Osteocyte (in vitro differentiated cells): ENCODE results near the gene SORBS1. TPM values are rescaled to one million over a fixed set of nuclear protein-coding genes. Genes with fewer than 3 reads are reported as not detected.
"Not testable (repeated sequence)": the region's sequence is repeated elsewhere in the genome, so short reads cannot be mapped to it uniquely, and the experiment has no call there.

Source experiments
- DNase-seq: peaks from one replicate; pipeline ENCODE4 v3.0.0; 2021; ENCODE audit warnings: mixed read lengths; ENCODE audit not compliant: unreplicated experiment; ENCODE audit errors: extremely low spot score
- H3K27ac Mint-ChIP-seq: one replicate; pipeline ENCODE4 v1.8.0; 2021; ENCODE audit warnings: mild to moderate bottlenecking, mixed read lengths; ENCODE audit not compliant: unreplicated experiment
- H3K27me3 Mint-ChIP-seq: one replicate; pipeline ENCODE4 v1.8.0; 2021; ENCODE audit warnings: mixed read lengths; ENCODE audit not compliant: unreplicated experiment
- H3K36me3 Mint-ChIP-seq: one replicate; pipeline ENCODE4 v1.8.0; 2021; ENCODE audit warnings: mixed read lengths; ENCODE audit not compliant: unreplicated experiment
- H3K4me1 Mint-ChIP-seq: one replicate; pipeline ENCODE4 v1.8.0; 2021; ENCODE audit warnings: mixed read lengths; ENCODE audit not compliant: unreplicated experiment
- H3K4me3 Mint-ChIP-seq: one replicate; pipeline ENCODE4 v1.8.0; 2021; ENCODE audit warnings: mild to moderate bottlenecking, moderate library complexity, mixed read lengths; ENCODE audit not compliant: unreplicated experiment
- H3K9me3 Mint-ChIP-seq: one replicate; pipeline ENCODE4 v1.8.0; 2021; ENCODE audit warnings: mixed read lengths; ENCODE audit not compliant: unreplicated experiment
- CTCF ChIP-seq: fragments of 200-600 bp; sonication (generic); IDR thresholded peaks from 2 replicates; pipeline ENCODE4 v1.5.0; 2021; ENCODE audit warnings: antibody characterized with exemption, mild to moderate bottlenecking, moderate library complexity
- total RNA-seq: library from RNA; stranded (reverse); gene quantifications from 2 replicates; pipeline ENCODE4 v1.2.1, GENCODE V29; 2021

SORBS1 gene
- total RNA-seq, 1 donor from 2014 or later: 1.7 TPM

- Mint-ChIP-seq H3K4me1 (no peaks in the 10 kb centered on the region), H3K27me3 (peaks cover 12% of the 10 kb centered on the region), H3K9me3 (no peaks in the 10 kb centered on the region), H3K36me3 (no peaks in the 10 kb centered on the region), H3K27ac (no peak overlapping the region), H3K4me3 (no peak overlapping the region)
- no peak for DNase-seq
- no peak for TF ChIP-seq CTCF
Observed at GRCh38 chr10:95350830-95351228, 210.3 kb downstream of the SORBS1 start.

DNA sequence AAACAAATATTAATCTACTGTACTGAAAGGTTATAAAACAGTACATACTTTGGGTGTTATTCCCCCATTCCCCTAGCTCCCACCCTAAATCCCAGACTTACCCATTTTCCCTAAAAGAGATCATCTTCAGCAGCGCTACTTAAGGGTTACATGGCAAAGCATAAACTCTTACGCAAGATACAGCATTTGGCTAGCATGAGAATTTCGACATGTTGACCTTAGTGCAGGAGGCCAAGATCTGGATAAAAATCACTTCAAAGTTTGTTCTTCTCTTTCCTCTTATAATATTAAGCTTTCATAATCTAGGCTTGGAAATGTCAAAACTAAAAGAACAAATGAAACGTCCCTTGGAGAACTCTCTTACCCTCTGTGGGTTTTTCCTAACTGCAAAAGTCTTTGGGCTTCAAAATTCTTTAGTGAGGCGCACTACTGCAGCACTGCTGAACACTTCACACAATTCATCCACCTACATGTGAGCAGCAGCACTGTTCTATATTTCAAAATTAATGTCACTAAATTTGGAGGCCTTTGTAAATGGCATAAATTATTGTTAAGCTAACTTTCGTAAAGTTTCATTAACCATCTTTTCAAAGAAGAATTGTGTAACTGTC lies 210.8 kb downstream of the SORBS1 start:
- Mint-ChIP-seq H3K36me3 (no peaks in the 10 kb centered on the region), H3K9me3 (no peaks in the 10 kb centered on the region), H3K4me3 (no peak overlapping the region), H3K27ac (no peak overlapping the region), H3K4me1 (no peaks in the 10 kb centered on the region), H3K27me3 (peaks cover 12% of the 10 kb centered on the region)
- TF ChIP-seq CTCF: no peak
- no peak for DNase-seq

DNA sequence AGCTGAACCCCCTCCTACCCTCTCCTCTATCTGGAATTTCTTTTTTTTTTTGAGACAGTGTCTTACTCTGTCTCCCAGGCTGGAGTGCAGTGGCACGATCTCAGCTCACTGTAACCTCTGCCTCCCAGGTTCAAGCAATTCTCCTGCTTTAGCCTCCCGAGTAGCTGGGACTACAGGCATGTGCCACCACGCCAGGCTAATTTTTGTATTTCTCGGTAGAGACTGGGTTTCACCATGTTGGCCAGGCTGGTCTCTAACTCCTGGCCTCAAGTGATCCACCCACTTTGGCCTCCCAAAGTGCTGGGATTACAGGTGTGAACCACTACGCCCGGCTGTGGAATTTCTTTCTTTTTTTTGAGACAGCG lies 213.8 kb downstream of the SORBS1 start:
- H3K27me3 Mint-ChIP-seq: peaks cover 12% of the 10 kb centered on the region
- H3K27ac Mint-ChIP-seq, H3K36me3 Mint-ChIP-seq, H3K9me3 Mint-ChIP-seq, H3K4me3 Mint-ChIP-seq, DNase-seq, H3K4me1 Mint-ChIP-seq: not testable (repeated sequence)

DNA sequence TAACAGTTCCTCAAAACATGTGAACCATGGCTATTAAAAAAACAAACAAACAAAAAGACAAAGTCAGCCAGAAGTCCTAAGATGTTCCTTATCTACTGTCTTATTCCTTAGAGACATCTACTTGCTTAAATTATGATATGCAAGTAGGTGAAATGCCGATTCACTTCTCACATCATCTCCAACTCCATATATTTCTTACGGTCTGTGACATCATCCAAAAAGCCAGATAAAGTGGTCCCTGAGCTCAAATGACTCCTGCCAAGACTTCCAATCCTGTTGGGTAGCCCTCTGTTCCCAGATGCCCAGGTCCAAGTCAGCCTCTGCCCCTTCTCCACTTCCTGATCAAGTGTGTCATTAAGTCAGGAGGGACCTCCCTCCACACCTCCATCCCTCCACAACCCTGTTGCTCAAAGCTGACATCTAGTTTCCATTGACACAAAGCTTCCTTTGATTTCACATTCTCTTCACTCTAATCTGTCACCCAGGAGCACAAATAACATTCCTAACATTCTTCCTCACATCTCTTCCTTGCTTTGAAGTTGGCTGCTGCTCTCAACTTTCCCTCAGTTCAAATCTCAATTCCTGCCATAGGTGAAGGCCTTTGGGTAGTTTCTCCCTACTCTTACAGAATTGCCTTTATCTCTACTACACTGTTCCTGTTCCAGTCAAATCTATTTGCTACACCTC lies 214.3 kb downstream of the SORBS1 start:
- DNase-seq: no peak
- Mint-ChIP-seq H3K36me3 (no peaks in the 10 kb centered on the region), H3K4me3 (no peak overlapping the region), H3K27ac (no peak overlapping the region), H3K9me3 (no peaks in the 10 kb centered on the region), H3K4me1 (peaks cover 2% of the 10 kb centered on the region), H3K27me3 (peaks cover 12% of the 10 kb centered on the region)
- no peak for TF ChIP-seq CTCF

- peaks cover 9% of the 10 kb centered on the region for H3K4me1 Mint-ChIP-seq
- no peaks in the 10 kb centered on the region for H3K36me3 Mint-ChIP-seq
- H3K27ac Mint-ChIP-seq: no peak overlapping the region
- no peak overlapping the region for H3K4me3 Mint-ChIP-seq
- DNase-seq: no peak
- peaks cover 11% of the 10 kb centered on the region for H3K27me3 Mint-ChIP-seq
- H3K9me3 Mint-ChIP-seq: no peaks in the 10 kb centered on the region
- TF ChIP-seq CTCF: no peak
Observed at GRCh38 chr10:95343573-95343972, 217.6 kb downstream of the SORBS1 start.
